Measurements from ENCODE around the gene SNX27. TPM values are rescaled to one million over a fixed set of nuclear protein-coding genes. Genes with fewer than 3 reads are reported as not detected.
A peak's percentile ranks its signal among the peaks of the same experiment; 100 is the strongest.

SNX27 gene
- total RNA-seq, 4 donors from 2014 or later: 37.0 to 43.7 (median 40.9) TPM

- H3K4me1 ChIP-seq: peaks cover 0 to 6% of the 10 kb centered on the region in 2 donors
- H3K9me3 ChIP-seq: no peaks in the 10 kb centered on the region
- ATAC-seq: no peak
- no peaks in the 10 kb centered on the region for H3K36me3 ChIP-seq
- DNase-seq: no peak
- TF ChIP-seq POLR2A (IDR thresholded peaks at IDR 0.05) (no peak), CTCF (IDR thresholded peaks at IDR 0.05 in 4 of 5, conservative IDR thresholded peaks at IDR 0.05 in 1 of 5) (no peak)
- H3K27me3 ChIP-seq: peaks cover 0 to under 1% (median 0%) of the 10 kb centered on the region in 3 donors
- intact Hi-C loops (cut with DNase I; ENCODE audit: low total_unique reads): no loop called here
- no peak overlapping the region for H3K4me3 ChIP-seq
- no peak overlapping the region for H3K27ac ChIP-seq
- in situ Hi-C loops (cut with MboI; ENCODE audit: low sequenced_read_pairs in 4 of 4): loop anchor here in 1 of 4 donors (25.0 kb wide), 1 partner anchor 230 kb away; the partner anchor contains the start of genes C2CD4D and RORC
Measured at GRCh38 chr1:151606857-151607256, 5.0 kb upstream of the SNX27 start.

GRCh38 chr1:151610142-151610541 lies 1.7 kb upstream of the SNX27 start:
- DNase-seq (no peak), ATAC-seq (no peak)
- H3K9me3 ChIP-seq: no peaks in the 10 kb centered on the region
- H3K36me3 ChIP-seq: no peaks in the 10 kb centered on the region
- H3K4me1 ChIP-seq: peaks cover 25 to 27% of the 10 kb centered on the region in 2 donors
- TF ChIP-seq POLR2A (IDR thresholded peaks at IDR 0.05) (no peak), CTCF (IDR thresholded peaks at IDR 0.05 in 4 of 5, conservative IDR thresholded peaks at IDR 0.05 in 1 of 5) (no peak)
- H3K27ac ChIP-seq: no peak overlapping the region
- intact Hi-C loops (cut with DNase I; ENCODE audit: low total_unique reads): loop anchor here (5.0 kb wide), 2 partner anchors 112 to 328 kb away; partner anchors contain the start of genes RIIAD1 and ZNF687
- in situ Hi-C loops (cut with MboI; ENCODE audit: low sequenced_read_pairs in 4 of 4): loop anchor here in 1 of 4 donors (25.0 kb wide), 1 partner anchor 227 kb away; the partner anchor contains the start of genes C2CD4D and RORC
- H3K4me3 ChIP-seq: no peak overlapping the region
- H3K27me3 ChIP-seq: no peaks in the 10 kb centered on the region

- in situ Hi-C loops (cut with MboI; ENCODE audit: low sequenced_read_pairs in 4 of 4): loop anchor here in 1 of 4 donors (25.0 kb wide), 1 partner anchor 226 kb away; the partner anchor contains the start of genes C2CD4D and RORC
- DNase-seq: peak; percentile 45
- intact Hi-C loops (cut with DNase I; ENCODE audit: low total_unique reads): loop anchor here (1.0 to 5.0 kb wide), 4 partner anchors 71 to 329 kb away; partner anchors contain the start of genes RIIAD1, TUFT1 and ZNF687
- Histone ChIP-seq H3K27ac (peak overlapping the region; percentile 80 to 97 (median 94)), H3K4me3 (peak overlapping the region; percentile 76 to 86 (median 80)), H3K9me3 (no peaks in the 10 kb centered on the region), H3K4me1 (peaks cover 29 to 37% of the 10 kb centered on the region in 2 donors), H3K27me3 (no peaks in the 10 kb centered on the region), H3K36me3 (no peaks in the 10 kb centered on the region)
- TF ChIP-seq CTCF (IDR thresholded peaks at IDR 0.05 in 4 of 5, conservative IDR thresholded peaks at IDR 0.05 in 1 of 5) (no peak), POLR2A (IDR thresholded peaks at IDR 0.05) (no peak)
- ATAC-seq: peak; percentile 66 to 74
Measured at GRCh38 chr1:151611288-151611790, 511 bp upstream of the SNX27 start.

- Histone ChIP-seq H3K27me3 (no peaks in the 10 kb centered on the region), H3K9me3 (no peaks in the 10 kb centered on the region), H3K4me3 (peak overlapping the region; percentile 76 to 86 (median 80)), H3K4me1 (peaks cover 29 to 45% of the 10 kb centered on the region in 2 donors), H3K27ac (peak overlapping the region; percentile 80 to 97 (median 94)), H3K36me3 (no peaks in the 10 kb centered on the region)
- in situ Hi-C loops (cut with MboI; ENCODE audit: low sequenced_read_pairs in 4 of 4): loop anchor here in 1 of 4 donors (25.0 kb wide), 1 partner anchor 225 kb away; the partner anchor contains the start of genes C2CD4D and RORC
- TF ChIP-seq POLR2A (IDR thresholded peaks at IDR 0.05) (no peak), CTCF (IDR thresholded peaks at IDR 0.05 in 4 of 5, conservative IDR thresholded peaks at IDR 0.05 in 1 of 5) (no peak)
- intact Hi-C loops (cut with DNase I; ENCODE audit: low total_unique reads): loop anchor here (1.0 to 5.0 kb wide), 3 partner anchors 110 to 330 kb away; partner anchors contain the start of genes RIIAD1, TDRKH and ZNF687
- DNase-seq (peak in 1 of 2 donors; percentile 32), ATAC-seq (peak in 1 of 2 donors; percentile 4)
Measured at GRCh38 chr1:151612501-151613281, 841 bp downstream of the SNX27 start.

Measured in gastrocnemius medialis (tissue), 4 donors.